K562 treated with DMSO at 1 percent for 12 hours (cell line): ENCODE measurements around the gene SLC22A12. TPM values are rescaled to one million over a fixed set of nuclear protein-coding genes. Genes with fewer than 3 reads are reported as not detected.

ENCODE experiments used
- total RNA-seq: library from RNA; unstranded; fragments of 300-600 nt; gene quantifications from 2 replicates; pipeline ENCODE4 v1.2.3, GENCODE V29; 2022; ENCODE audit not compliant: insufficient read depth

The SLC22A12 gene
- not detected in 2 replicates for total RNA-seq

DNA sequence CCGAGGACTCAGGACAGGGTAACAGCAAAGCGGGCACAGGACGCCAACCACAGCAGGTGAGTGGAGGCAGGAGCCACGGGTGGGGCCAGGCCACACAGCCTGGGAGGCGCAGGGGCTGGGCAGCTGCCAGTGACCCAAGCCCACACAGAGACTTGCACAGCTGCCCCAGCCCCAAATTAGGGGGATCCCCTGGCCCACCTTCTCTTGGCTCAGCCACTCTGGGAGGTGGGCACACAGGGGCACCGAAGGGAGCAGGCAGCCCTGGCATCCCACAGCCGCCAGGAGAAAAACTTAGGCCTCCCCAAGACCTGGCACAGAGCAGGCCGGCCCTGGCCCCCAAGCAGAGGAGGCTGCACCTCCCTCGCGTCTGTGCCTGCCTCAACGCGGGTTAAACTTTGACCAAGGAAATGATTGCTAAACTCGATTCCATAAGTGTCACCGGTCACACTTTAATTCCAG, at the start of gene SLC22A12:
SLC22A12 (plus strand) TSS at position 458 of the 459 bp plus-strand sequence. CDS start 337 bp downstream, outside the sequence.

Other genes with a start within 250 kb of the SLC22A12 start
- gene RPS6KA4, start 232.1 kb upstream of the SLC22A12 start, total RNA-seq, result 24.0 and 26.5 TPM in 2 replicates
- not detected in 2 replicates for gene SLC22A11, start 35.3 kb upstream of the SLC22A12 start, total RNA-seq
- 0.19 TPM in 1 of 2 replicates, not detected in the other for gene NRXN2, start 132.0 kb downstream of the SLC22A12 start, total RNA-seq
- 6.1 and 11.2 TPM in 2 replicates for gene RASGRP2, start 152.9 kb downstream of the SLC22A12 start, total RNA-seq
- gene PYGM, start 168.8 kb downstream of the SLC22A12 start, total RNA-seq, result 2.9 TPM in 2 replicates
- gene SF1, start 187.3 kb downstream of the SLC22A12 start, total RNA-seq, result 54.3 and 129 TPM in 2 replicates
- 11.4 and 16.8 TPM in 2 replicates for gene MAP4K2, start 212.0 kb downstream of the SLC22A12 start, total RNA-seq
- 25.2 and 52.6 TPM in 2 replicates for gene MEN1, start 219.3 kb downstream of the SLC22A12 start, total RNA-seq